ENCODE results near the gene SESTD1.
"Not testable (repeated sequence)": the region's sequence is repeated elsewhere in the genome, so short reads cannot be mapped to it uniquely, and the experiment has no call there.

Gene SESTD1

GRCh38 chr2:179211355-179211754 lies 53.3 kb downstream of the SESTD1 start:
- ATAC-seq, result no peak
- TF ChIP-seq ISL1 (CRISPR knock-in tag; IDR thresholded peaks at IDR 0.05) (no peak), RARB (CRISPR knock-in tag; IDR thresholded peaks at IDR 0.05) (no peak), ARNTL (CRISPR knock-in tag; IDR thresholded peaks at IDR 0.05; ENCODE audit: borderline replicate concordance, low read depth) (no peak), ESRRG (CRISPR knock-in tag; IDR thresholded peaks at IDR 0.05) (no peak), BACH2 (CRISPR knock-in tag; IDR thresholded peaks at IDR 0.05; ENCODE audit: borderline replicate concordance) (no peak), CSDC2 (CRISPR knock-in tag; IDR thresholded peaks at IDR 0.05) (no peak), OSR1 (CRISPR knock-in tag; IDR thresholded peaks at IDR 0.05) (no peak), TCF4 (CRISPR knock-in tag; IDR thresholded peaks at IDR 0.05; ENCODE audit: borderline replicate concordance) (no peak), SNAI2 (CRISPR knock-in tag; IDR thresholded peaks at IDR 0.05) (no peak), CSRNP3 (CRISPR knock-in tag; IDR thresholded peaks at IDR 0.05) (no peak)
- TF ChIP-seq, protein P1, sequence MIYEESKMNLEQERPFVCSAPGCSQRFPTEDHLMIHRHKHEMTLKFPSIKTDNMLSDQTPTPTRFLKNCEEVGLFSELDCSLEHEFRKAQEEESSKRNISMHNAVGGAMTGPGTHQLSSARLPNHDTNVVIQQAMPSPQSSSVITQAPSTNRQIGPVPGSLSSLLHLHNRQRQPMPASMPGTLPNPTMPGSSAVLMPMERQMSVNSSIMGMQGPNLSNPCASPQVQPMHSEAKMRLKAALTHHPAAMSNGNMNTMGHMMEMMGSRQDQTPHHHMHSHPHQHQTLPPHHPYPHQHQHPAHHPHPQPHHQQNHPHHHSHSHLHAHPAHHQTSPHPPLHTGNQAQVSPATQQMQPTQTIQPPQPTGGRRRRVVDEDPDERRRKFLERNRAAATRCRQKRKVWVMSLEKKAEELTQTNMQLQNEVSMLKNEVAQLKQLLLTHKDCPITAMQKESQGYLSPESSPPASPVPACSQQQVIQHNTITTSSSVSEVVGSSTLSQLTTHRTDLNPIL (CRISPR knock-in tag; IDR thresholded peaks at IDR 0.05; ENCODE audit: low read depth), result no peak
- TF ChIP-seq, protein P2, sequence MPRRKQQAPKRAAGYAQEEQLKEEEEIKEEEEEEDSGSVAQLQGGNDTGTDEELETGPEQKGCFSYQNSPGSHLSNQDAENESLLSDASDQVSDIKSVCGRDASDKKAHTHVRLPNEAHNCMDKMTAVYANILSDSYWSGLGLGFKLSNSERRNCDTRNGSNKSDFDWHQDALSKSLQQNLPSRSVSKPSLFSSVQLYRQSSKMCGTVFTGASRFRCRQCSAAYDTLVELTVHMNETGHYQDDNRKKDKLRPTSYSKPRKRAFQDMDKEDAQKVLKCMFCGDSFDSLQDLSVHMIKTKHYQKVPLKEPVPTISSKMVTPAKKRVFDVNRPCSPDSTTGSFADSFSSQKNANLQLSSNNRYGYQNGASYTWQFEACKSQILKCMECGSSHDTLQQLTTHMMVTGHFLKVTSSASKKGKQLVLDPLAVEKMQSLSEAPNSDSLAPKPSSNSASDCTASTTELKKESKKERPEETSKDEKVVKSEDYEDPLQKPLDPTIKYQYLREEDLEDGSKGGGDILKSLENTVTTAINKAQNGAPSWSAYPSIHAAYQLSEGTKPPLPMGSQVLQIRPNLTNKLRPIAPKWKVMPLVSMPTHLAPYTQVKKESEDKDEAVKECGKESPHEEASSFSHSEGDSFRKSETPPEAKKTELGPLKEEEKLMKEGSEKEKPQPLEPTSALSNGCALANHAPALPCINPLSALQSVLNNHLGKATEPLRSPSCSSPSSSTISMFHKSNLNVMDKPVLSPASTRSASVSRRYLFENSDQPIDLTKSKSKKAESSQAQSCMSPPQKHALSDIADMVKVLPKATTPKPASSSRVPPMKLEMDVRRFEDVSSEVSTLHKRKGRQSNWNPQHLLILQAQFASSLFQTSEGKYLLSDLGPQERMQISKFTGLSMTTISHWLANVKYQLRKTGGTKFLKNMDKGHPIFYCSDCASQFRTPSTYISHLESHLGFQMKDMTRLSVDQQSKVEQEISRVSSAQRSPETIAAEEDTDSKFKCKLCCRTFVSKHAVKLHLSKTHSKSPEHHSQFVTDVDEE (CRISPR knock-in tag; IDR thresholded peaks at IDR 0.05), result no peak

DNA sequence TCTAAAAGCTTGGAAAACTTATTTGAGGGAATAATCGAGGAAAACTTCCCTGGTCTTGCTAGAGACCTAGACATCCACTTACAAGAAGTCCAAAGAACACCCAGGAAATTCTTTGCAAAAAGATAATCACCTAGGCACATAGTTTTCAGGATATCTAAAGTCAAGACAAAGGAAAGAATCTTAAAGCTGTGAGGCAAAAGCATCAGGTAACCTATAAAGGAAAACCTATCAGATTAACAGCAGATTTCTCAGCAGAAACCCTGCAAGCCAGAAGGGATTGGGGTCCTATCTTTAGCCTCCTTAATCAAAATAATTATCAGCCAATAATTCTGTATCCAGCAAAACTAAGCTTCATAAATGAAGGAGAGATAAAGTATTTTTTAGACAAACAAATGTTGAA lies 56.4 kb downstream of the SESTD1 start:
- not testable (repeated sequence) for ATAC-seq

GRCh38 chr2:179207047-179207446 lies 57.6 kb downstream of the SESTD1 start:
- no peak for ATAC-seq
- TF ChIP-seq ZNF565 (CRISPR knock-in tag; conservative IDR thresholded peaks at IDR 0.05; ENCODE audit: low read depth) (no peak), CSDC2 (CRISPR knock-in tag; IDR thresholded peaks at IDR 0.05) (no peak), ZC3H10 (CRISPR knock-in tag; IDR thresholded peaks at IDR 0.05) (no peak), PPARA (CRISPR knock-in tag; IDR thresholded peaks at IDR 0.05; ENCODE audit: borderline replicate concordance) (no peak), BACH2 (CRISPR knock-in tag; IDR thresholded peaks at IDR 0.05; ENCODE audit: borderline replicate concordance) (no peak)
- TF ChIP-seq, protein P1 (CRISPR knock-in tag; IDR thresholded peaks at IDR 0.05; ENCODE audit: low read depth), result no peak

GRCh38 chr2:179201869-179202268 lies 62.8 kb downstream of the SESTD1 start:
- no peak for ATAC-seq
- TF ChIP-seq ZNF70 (CRISPR knock-in tag; IDR thresholded peaks at IDR 0.05) (no peak), BACH2 (CRISPR knock-in tag; IDR thresholded peaks at IDR 0.05; ENCODE audit: borderline replicate concordance) (no peak), TOX (CRISPR knock-in tag; IDR thresholded peaks at IDR 0.05; ENCODE audit: borderline replicate concordance) (no peak)
- TF ChIP-seq, protein P3, sequence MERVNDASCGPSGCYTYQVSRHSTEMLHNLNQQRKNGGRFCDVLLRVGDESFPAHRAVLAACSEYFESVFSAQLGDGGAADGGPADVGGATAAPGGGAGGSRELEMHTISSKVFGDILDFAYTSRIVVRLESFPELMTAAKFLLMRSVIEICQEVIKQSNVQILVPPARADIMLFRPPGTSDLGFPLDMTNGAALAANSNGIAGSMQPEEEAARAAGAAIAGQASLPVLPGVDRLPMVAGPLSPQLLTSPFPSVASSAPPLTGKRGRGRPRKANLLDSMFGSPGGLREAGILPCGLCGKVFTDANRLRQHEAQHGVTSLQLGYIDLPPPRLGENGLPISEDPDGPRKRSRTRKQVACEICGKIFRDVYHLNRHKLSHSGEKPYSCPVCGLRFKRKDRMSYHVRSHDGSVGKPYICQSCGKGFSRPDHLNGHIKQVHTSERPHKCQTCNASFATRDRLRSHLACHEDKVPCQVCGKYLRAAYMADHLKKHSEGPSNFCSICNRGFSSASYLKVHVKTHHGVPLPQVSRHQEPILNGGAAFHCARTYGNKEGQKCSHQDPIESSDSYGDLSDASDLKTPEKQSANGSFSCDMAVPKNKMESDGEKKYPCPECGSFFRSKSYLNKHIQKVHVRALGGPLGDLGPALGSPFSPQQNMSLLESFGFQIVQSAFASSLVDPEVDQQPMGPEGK (CRISPR knock-in tag; IDR thresholded peaks at IDR 0.05; ENCODE audit: borderline replicate concordance), result no peak

DNA sequence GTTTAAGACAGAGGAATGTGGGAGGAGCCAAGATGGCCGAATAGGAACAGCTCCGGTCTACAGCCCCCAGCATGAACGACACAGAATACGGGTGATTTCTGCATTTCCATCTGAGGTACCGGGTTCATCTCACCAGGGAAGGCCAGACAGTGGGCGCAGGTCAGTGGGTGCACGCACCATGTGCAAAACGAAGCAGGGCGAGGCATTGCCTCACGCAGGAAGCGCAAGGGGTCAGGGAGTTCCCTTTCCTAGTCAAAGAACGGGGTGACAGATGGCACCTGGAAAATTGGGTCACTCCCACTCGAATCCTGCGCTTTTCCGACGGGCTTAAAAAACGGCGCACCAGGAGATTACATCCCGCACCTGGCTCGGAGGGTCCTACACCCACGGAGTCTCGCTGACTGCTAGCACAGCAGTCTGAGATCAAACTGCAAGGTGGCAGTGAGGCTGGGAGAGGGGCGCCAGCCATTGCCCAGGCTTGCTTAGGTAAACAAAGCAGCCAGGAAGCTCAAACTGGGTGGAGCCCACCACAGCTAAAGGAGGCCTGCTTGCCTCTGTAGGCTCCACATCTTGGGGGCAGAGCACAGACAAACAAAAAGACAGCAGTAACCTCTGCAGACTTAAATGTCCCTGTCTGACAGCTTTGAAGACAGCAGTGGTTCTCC lies 68.6 kb downstream of the SESTD1 start:
- not testable (repeated sequence) for ATAC-seq

Measured in SK-N-SH treated with all-trans-retinoic acid at 6 μM for 48 hours (cell line).